Sigmoid colon (tissue), 7 donors: ENCODE results near the gene SLC5A1. TPM values are rescaled to one million over a fixed set of nuclear protein-coding genes. Genes with fewer than 3 reads are reported as not detected.

Experiments
- DNase-seq: peaks from one replicate; pipeline ENCODE4 v3.0.0-alpha.2; 2019
- H3K27ac ChIP-seq, 4 donors: fragments of 200-600 bp; sonication (generic); one replicate each; pipeline ENCODE4 v1.5.1; 2016 to 2019; ENCODE audit warnings: mild to moderate bottlenecking in 1 of 4
- H3K27me3 ChIP-seq, 3 donors: fragments of 200-600 bp; sonication (generic); one replicate each; pipeline ENCODE4 v1.5.1; 2019; ENCODE audit warnings: mild to moderate bottlenecking in 1 of 3
- H3K36me3 ChIP-seq, 4 donors: fragments of 200-600 bp; sonication (generic); one replicate each; pipeline ENCODE4 v1.5.1; 2016 to 2019
- H3K4me1 ChIP-seq, 4 donors: fragments of 200-600 bp; sonication (generic); one replicate each; pipeline ENCODE4 v1.5.1; 2017 to 2019
- H3K4me3 ChIP-seq, 4 donors: fragments of 200-600 bp; sonication (generic); one replicate each; pipeline ENCODE4 v1.5.1; 2017 to 2019; ENCODE audit warnings: mild to moderate bottlenecking in 2 of 4, moderate library complexity in 1 of 4
- H3K9me3 ChIP-seq, 4 donors: fragments of 200-600 bp in 3 of 4; sonication (generic) in 3 of 4; one replicate each; pipeline versions ENCODE4 v1.5.1 to v1.6.1; 2013 to 2019
- EP300 ChIP-seq, 4 donors: sonication (generic); formaldehyde crosslinking; IDR thresholded peaks; one replicate each; pipeline ENCODE4 v1.6.1; 2017; ENCODE audit warnings: antibody characterized with exemption in 4 of 4
- POLR2A ChIP-seq, 2 donors: fragments of 450-650 bp; IDR thresholded peaks; one replicate each; pipeline ENCODE4 v1.6.1; 2016; ENCODE audit warnings: antibody characterized with exemption in 2 of 2, mild to moderate bottlenecking in 2 of 2, moderate library complexity in 2 of 2
- POLR2AphosphoS5 ChIP-seq, 4 donors: sonication (generic); formaldehyde crosslinking; IDR thresholded peaks; one replicate each; pipeline ENCODE4 v1.6.1; 2017; ENCODE audit warnings: antibody characterized with exemption in 4 of 4
- WGBS, 2 donors: extraction: QIAGEN DNeasy Blood & Tissue Kit; methylation state at CpG; one replicate each; pipeline ENCODE4 v1.1.7; 2013; 5-methylcytosine and 5-hydroxymethylcytosine counted together
- intact Hi-C: fragments of 100-400 bp; cut with DNase I; formaldehyde crosslinking; loops from one replicate; pipeline ENCODE4 v1.15.1; 2023
- polyA plus RNA-seq, 3 donors: library from polyadenylated mRNA; stranded (reverse); fragments of 200-250 nt; gene quantifications; one replicate each; pipeline ENCODE4 v1.2.3, GENCODE V29; 2013
- total RNA-seq, 4 donors: library from RNA; depleted of rRNA; stranded (reverse); fragments of >200 nt; gene quantifications; one replicate each; pipeline ENCODE4 v1.1.0, GENCODE V29; 2016
- TF ChIP-seq, protein P1 (sequence below), 4 experiments: fragments of 450-650 bp in 3 of 4; fragments of 200-600 bp in 1 of 4; IDR thresholded peaks; one replicate each; pipeline ENCODE4 v1.5.1; 2016 to 2019; ENCODE audit warnings: antibody characterized with exemption in 4 of 4, mild to moderate bottlenecking in 3 of 4, moderate library complexity in 2 of 4
- donor health status: healthy with polysubstance abuse.
- donor health status: Bipolar disorder and iron deficiency.
- donor health status: healthy.

Gene SLC5A1
- total and polyA plus RNA-seq, 7 donors: 2.4 to 28.8 (median 2.8) TPM; not detected in 4

DNA sequence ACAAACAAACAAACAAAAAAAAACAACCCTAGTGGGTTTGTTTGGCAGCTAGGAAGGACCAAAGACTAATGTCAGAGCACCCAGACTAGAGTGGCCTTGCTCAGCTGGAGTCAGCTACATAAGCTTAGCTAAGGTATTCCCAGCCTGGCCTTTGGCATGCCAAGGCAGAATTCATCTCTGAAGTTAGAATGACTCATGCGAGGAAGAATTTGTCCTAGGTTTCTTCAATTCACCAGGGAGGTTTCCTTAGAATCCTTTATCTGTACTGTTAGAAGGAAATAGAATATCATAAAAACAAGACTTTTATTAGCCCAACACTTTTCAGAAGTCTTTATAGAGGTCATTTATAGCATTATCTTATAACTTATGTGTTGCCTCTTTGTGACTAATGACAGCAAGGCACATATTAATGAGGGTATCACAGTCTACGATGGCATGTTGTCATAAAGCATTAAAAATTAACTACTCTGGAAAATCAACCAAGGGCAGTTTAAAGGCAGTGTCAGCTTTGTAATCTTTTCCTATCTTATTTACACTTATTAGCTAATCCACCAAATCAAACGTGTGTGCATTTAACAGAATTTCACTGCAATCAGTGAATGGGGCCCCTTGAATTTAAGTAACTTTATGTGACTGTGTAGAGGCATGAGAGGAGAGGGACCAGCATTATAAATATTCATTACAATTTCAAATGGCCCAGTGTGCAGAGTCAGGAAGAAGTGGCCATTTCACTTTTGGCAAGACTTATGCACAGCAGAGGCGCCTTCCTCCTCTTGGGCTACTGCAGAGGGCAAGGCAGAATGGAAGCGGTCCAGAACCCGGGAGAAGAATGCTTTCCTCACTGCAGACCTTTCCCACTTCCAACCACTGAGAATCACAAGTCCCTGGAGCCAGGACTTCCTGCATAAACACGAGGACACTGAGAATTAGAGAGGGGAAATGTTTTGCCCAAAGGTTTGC is 36.3 kb downstream of the SLC5A1 start:
- WGBS, 2 donors: 39 to 67% methylated on average over 7 of the region's 7 CpGs
- no peak for TF ChIP-seq POLR2AphosphoS5 (IDR thresholded peaks at IDR 0.05)
- no peak for TF ChIP-seq EP300 (IDR thresholded peaks at IDR 0.05)
- no peak for TF ChIP-seq POLR2A (IDR thresholded peaks at IDR 0.05)
- TF ChIP-seq, protein P1, sequence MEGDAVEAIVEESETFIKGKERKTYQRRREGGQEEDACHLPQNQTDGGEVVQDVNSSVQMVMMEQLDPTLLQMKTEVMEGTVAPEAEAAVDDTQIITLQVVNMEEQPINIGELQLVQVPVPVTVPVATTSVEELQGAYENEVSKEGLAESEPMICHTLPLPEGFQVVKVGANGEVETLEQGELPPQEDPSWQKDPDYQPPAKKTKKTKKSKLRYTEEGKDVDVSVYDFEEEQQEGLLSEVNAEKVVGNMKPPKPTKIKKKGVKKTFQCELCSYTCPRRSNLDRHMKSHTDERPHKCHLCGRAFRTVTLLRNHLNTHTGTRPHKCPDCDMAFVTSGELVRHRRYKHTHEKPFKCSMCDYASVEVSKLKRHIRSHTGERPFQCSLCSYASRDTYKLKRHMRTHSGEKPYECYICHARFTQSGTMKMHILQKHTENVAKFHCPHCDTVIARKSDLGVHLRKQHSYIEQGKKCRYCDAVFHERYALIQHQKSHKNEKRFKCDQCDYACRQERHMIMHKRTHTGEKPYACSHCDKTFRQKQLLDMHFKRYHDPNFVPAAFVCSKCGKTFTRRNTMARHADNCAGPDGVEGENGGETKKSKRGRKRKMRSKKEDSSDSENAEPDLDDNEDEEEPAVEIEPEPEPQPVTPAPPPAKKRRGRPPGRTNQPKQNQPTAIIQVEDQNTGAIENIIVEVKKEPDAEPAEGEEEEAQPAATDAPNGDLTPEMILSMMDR (IDR thresholded peaks at IDR 0.05): no peak
- Histone ChIP-seq H3K4me1 (peaks cover 0 to 6% (median 0%) of the 10 kb centered on the region in 4 donors), H3K27me3 (no peaks in the 10 kb centered on the region), H3K9me3 (no peaks in the 10 kb centered on the region), H3K36me3 (no peaks in the 10 kb centered on the region), H3K27ac (no peak overlapping the region), H3K4me3 (no peak overlapping the region)
- intact Hi-C loops: no loop called here
- no peak for DNase-seq

DNA sequence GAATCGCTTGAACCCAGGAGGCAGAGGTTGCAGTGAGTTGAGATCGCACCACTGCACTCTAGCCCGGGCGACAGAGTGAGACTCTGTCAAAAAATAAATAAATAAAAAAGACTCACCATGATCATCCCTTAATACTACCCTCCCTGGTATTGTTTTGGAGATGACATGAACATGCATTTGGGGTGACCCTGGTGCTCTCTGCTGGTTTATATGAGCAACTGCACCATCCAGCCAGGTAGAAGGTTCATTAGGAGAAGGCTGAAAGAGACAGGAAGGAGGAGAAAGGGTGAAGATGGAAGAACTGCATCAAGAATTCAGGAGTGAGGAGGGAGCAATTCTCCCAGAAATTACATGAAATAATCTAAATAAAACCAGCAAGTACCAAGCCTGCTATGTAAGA is 37.8 kb downstream of the SLC5A1 start:
- Histone ChIP-seq H3K4me3 (no peak overlapping the region), H3K4me1 (peaks cover 0 to 6% (median 0%) of the 10 kb centered on the region in 4 donors), H3K27ac (no peak overlapping the region), H3K36me3 (no peaks in the 10 kb centered on the region), H3K9me3 (no peaks in the 10 kb centered on the region), H3K27me3 (no peaks in the 10 kb centered on the region)
- intact Hi-C loops: no loop called here
- 83 to 87% methylated on average over 4 of the region's 4 CpGs for WGBS, 2 donors
- TF ChIP-seq POLR2A (IDR thresholded peaks at IDR 0.05) (no peak), POLR2AphosphoS5 (IDR thresholded peaks at IDR 0.05) (no peak)
- TF ChIP-seq, protein P1 (IDR thresholded peaks at IDR 0.05): peak in 1 of 4 experiments; percentile 31
- no peak for DNase-seq

DNA sequence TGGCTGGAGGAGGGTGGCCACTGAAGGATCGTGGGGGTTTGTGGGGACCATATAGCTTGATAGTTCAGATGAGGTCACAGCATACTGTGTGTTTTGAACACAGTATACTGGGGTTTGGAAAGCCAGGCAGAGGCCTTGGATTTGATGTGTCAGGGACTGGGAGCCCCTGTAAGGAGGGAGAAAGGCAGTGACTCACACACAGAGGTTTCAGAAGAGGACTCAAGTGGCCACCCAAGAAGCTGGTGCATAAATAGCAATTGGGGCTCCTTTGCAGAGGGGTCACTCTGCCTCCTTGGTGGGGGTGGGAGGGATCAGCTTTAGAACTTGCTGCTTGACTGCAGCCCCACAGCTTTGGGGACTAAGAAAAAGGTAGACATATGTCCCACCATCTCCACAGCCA is 39.3 kb downstream of the SLC5A1 start:
- Histone ChIP-seq H3K27ac (no peak overlapping the region), H3K36me3 (no peaks in the 10 kb centered on the region), H3K4me1 (peaks cover 0 to 6% (median 0%) of the 10 kb centered on the region in 4 donors), H3K27me3 (no peaks in the 10 kb centered on the region), H3K9me3 (no peaks in the 10 kb centered on the region), H3K4me3 (no peak overlapping the region)
- DNase-seq: no peak
- WGBS, 2 donors: 84 to 87% methylated on average over 1 of the region's 1 CpG
- no peak for TF ChIP-seq POLR2AphosphoS5 (IDR thresholded peaks at IDR 0.05)
- no peak for TF ChIP-seq EP300 (IDR thresholded peaks at IDR 0.05)
- TF ChIP-seq POLR2A (IDR thresholded peaks at IDR 0.05): no peak
- TF ChIP-seq, protein P1 (IDR thresholded peaks at IDR 0.05): no peak
- intact Hi-C loops: no loop called here

DNA sequence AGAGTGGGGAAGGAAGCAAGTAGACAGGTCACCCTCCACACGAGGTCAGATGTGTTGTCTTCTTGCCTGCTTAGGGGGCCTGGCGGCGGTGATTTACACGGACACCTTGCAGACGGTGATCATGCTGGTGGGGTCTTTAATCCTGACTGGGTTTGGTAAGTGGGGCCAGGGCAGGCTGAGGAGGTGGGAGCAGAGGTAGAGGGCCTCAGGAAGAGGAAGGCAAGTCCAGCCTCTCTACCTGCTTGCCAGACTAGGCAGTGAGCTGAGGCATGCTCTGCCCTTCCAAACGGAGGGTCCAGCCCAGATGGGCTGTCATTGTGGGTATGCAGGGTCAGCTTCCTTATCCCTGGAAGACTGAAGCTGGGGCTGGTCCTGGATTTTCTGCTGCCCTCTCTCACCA is 39.9 kb downstream of the SLC5A1 start:
- intact Hi-C loops: no loop called here
- H3K27ac ChIP-seq: no peak overlapping the region
- TF ChIP-seq EP300 (IDR thresholded peaks at IDR 0.05) (no peak), POLR2AphosphoS5 (IDR thresholded peaks at IDR 0.05) (no peak), POLR2A (IDR thresholded peaks at IDR 0.05) (no peak)
- TF ChIP-seq, protein P1 (IDR thresholded peaks at IDR 0.05): no peak
- no peak for DNase-seq
- WGBS, 2 donors: 75 to 82% methylated on average over 6 of the region's 6 CpGs
- no peak overlapping the region for H3K4me3 ChIP-seq
- peaks cover 0 to 6% (median 0%) of the 10 kb centered on the region in 4 donors for H3K4me1 ChIP-seq
- no peaks in the 10 kb centered on the region for H3K27me3 ChIP-seq
- H3K9me3 ChIP-seq: no peaks in the 10 kb centered on the region
- H3K36me3 ChIP-seq: no peaks in the 10 kb centered on the region
